ENCODE results near the gene CHST15.
A peak's percentile ranks its signal among the peaks of the same experiment; 100 is the strongest.
"Not testable (repeated sequence)": the region's sequence is repeated elsewhere in the genome, so short reads cannot be mapped to it uniquely, and the experiment has no call there.

Gene CHST15

DNA sequence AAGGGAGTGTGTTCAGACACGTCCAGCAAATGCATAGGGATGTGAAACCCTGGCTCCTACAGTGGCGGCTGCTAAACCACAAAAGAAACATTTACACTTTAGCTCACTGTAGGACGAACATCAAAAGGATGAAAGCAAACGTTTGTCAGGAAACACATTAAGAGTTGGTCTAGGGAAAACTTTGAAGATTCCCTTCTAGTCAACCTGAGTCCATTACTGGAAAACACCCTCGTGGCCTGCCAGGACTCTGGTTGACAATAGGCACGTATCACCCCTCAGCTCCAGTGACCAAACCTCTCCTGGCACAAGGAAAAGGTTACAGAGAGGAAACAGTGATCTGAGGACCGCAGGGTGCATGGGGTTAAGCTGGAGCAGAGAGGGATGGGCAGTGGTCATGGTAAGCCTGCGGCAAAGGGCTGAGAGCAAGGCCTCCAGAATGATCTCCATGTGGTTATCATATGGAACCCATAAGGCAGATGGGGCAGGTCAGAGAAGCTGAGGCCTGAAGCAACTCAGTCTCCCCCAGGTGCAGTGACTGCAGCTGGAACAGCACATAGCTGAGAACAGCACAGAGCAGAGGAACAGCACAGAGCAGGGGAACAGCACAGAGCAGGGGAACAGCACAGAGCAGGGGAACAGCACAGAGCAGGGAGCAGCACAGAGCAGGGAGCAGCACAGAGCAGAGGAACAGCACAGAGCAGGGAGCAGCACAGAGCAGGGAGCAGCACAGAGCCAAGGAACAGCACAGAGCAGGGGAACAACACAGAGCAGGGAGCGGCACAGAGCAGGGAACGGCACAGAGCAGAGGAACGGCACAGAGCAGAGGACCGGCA, 49.9 kb downstream of the CHST15 start:
- DNase-seq (ENCODE audit: low spot score) = no peak

DNA sequence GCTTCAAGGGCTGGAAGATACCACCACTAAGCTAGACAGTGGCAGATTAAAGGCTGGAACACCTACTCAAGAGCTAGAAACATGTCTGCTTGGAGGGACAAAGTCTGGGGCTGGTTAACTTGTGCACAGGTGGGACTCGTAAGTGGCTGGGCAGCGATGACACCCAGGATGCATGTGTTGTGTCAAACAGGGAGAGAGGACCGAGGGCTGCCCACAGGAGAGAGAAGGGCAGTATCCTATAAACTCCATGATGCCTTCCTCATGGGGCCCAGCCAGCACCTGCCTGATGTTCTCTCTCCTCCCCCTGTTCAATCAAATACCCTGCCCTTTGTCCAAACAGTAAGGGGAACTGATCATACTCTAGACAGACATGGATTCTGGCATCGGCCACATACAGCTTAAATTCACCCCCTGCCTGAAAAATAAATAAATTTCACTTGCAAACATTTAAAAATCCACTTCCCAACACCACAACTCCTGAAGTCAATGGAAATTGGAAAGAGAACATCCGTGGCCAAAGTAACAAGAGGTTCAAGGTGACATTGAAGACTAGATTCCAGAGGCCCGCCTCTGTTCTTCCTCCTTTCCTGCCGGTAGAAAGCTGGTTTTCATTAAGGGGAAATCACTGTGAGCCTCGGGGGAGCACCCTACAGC, 50.6 kb downstream of the CHST15 start:
- no peak for DNase-seq (ENCODE audit: low spot score)

DNA sequence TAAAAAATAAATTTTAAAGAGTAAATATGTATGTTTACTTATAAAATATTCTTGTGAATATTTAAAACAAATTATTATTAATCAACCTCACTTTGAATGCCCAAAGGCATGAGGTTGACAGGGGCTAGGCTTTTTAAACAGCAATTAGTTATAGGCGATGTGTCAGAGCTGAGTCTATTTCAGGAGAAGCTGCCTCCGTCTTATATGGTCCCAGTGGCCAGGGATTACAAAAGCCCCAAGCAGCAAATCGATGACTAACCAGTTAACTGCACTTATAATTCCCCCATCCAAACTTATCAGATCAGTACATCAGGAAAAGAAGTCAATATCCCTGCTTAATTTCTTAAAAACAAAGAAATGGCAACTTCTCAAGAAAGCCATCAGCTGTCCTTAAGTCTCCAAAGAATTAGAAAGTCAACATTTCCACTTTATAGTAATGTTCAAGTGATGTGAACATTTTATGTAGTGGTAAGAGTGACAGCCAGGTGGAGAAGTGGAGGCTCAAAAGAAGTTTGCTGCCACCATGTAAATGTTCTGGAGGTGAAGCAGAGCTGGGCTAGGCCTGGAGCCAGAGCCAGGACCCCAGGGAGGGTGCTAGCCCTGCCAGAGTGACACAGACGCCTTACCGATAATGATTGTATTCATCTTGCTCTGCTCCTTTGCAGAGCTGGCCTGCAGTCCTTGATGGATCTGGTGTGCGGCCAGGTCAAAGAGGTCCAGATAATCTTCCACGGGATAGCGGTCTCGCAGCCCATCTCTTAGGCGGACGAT, 51.5 kb downstream of the CHST15 start:
- DNase-seq (ENCODE audit: low spot score) = peak; percentile 46

DNA sequence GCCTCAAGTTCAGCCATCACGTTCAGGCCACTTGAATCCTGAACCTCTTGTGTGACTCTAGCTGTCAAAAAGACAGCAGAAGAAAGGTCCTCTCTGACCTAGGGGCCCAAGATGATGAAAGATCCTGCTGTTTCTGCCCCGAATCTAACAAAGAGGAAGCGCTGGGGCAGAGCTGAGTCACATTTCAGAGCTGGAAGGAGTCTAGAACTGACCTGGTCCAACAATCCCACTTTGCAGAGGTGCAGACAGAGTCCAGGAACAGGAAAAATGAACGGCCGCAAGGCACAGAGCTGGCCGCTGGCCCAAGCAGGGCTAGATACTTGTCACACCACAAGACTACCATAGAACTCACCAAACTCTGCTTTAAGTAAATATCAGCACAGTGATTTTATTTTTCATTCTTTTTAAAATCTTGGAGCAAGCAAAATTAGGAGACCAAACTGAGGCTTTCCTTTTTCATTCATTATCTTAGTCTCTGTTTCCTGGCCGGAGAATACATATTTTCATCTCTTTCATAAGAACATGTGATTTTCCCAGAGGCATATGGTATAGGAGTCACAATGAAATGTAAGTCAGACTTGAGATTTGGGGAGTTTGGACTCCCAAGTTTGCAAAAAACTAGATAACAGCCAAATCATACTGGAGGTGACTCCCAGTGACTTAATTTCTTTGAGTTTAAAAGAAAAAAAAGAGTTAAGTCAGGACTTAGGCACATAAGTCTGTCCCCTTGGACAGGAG, 52.8 kb downstream of the CHST15 start:
- DNase-seq (ENCODE audit: low spot score) = no peak

DNA sequence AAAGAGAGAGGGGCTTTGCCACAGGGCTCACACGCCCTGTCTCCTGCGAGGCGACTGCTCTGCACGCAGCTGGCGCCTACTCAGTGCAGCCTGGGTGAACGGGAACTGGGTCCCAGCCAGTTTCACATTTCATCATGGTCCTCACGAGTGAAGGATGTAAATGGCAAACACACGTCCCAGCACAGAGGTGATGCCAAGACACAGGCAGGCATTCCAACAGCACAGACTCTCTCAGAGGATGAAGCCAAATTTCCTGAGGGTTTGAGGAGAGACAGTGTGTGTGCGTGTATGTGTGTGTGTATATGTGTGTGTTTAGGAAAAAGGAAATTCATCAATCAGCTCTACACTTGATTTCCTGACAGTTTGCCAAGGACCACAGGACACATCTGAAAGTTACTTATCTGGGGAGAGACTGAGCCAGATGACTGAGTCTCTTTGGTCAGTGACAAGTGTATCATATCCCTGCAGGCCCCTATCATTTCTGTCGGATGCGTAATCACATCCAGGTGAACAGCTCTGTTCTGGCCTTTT, 53.9 kb downstream of the CHST15 start:
- no peak for DNase-seq (ENCODE audit: low spot score)

DNA sequence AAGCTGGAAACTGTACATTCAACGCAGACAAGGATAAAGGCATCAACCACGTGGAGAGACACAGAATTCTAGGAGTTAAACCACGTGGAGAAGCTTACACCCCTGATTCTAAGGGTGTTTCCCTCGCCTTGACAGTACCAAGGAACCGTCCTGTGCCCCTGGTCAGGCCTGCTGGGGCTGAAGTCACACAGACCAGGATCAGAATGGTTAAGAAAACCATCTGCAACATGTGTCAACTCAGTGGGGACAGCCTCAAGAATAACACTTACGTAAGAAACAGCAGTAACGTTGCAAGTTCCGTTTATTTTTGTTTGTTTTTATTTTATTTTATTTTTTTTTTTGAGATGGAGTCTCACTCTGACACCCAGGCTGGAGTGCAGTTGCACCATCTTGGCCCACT, 55.6 kb downstream of the CHST15 start:
- DNase-seq (ENCODE audit: low spot score) = no peak

DNA sequence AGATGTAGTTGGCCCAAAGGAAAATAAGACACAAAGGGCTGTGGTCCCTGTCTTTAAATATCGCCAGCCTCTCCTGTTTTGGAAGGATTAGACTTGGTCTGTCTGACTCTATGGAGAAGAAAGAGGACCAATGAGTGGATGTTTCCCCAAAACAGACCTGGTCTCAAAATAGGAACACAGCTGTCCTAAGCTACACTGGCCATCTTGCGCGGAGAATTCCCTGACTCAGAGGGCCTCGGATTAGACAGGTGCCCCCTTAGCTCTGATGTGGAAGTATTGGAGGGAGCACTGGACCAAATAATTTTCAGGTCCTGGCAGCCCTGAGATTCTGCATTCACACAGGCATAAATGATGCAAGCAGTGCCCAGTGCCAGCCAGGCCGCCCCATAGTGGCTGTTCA, 56.1 kb downstream of the CHST15 start:
- no peak for DNase-seq (ENCODE audit: low spot score)

DNA sequence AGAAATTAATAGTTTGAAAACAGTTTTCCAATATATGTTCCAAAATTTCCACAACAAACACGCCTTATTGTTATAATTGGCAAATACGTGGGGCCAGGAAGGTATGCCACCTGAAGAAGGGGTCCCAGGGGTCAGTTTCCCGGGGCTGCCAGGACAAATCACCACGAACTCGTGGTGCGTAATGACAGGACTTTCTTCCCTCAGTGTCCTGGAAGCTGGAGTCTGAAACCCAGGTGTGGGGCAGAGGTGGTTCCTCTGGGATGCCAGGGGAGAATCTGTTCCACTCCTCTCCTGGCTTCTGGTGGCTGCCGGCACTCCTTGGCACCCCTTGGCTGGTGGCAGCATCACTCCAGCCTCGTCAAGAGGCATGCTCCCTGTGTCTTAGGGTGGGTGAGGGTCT, 56.7 kb downstream of the CHST15 start:
- no peak for DNase-seq (ENCODE audit: low spot score)

DNA sequence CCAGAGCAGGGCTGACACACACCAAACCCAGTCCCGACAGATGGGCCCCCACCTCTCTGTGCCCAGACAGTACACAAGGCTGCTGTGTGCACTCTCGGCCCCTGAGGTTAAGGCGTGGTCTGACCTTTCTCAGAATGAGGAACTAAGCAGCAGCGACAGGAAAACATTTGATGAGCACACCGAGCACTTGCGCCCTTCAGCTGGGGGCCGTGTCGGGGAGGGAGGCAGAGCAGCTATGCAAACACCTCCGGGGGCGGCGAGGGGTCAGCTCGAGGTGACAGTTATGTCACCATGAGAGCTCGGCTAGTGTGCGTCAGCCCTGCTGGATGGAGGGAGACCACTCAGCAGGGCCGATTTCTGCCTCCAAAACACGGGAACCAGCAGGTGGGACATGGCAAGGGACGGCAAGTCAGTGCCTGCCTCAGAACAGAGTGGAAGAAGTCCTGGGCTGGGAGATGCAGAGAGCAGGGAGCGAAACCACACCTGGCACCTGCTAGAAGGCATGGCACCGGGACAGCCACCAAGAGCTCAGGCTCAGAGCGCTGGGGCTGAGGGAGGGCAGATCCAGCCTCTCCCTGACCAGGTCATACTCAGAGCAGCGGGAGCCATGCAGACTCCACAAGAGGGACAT, 57.4 kb downstream of the CHST15 start:
- DNase-seq (ENCODE audit: low spot score) = no peak

DNA sequence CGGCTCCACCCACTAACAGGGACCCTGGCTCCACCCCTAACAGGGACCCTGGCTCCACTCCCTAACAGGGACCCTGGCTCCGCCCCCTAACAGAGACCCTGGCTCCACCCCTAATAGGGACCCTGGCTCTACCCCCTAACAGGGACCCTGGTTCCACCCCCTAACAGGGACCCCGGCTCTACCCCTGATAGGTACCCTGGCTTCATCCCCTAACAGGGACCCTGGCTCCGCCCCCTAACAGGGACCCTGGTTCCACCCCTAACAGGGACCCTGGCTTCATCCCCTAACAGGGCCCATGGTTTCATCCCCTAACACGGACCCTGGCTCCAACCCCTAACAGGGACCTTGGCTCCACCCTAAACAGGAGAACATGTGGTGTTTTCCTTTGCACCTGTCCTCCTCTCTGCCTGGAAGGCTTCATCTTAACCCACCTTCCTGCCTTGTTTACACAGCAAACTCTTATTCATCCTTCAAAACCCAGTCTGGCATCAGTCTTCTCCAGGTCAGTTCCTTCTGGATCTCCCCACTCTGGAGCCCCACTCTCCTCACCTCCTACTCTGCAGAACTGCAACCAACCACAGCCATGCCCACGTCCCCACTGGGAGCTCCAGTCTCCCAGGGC, 58.0 kb downstream of the CHST15 start:
- DNase-seq (ENCODE audit: low spot score) = no peak

DNA sequence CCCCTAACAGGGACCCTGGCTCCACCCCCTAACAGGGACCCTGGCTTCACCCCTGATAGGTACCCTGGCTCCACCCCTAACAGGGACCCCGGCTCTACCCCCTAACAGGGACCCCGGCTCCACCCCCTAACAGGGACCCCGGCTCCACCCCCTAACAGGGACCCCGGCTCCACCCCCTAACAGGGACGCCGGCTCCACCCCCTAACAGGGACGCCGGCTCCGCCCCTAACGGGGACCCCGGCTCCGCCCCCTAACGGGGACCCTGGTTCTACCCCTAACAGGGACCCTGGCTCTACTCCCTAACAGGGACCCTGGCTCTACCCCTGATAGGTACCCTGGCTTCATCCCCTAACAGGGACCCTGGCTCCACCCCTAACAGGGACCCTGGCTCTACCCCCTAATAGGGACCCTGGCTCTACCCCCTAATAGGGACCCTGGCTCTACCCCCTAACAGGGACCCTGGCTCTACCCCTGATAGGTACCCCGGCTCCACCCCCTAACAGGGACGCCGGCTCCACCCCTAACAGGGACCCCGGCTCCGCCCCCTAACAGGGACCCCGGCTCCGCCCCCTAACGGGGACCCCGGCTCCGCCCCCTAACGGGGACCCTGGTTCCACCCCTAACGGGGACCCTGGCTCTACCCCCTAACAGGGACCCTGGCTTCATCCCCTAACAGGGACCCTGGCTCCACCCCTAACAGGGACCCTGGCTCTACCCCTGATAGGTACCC, 58.7 kb downstream of the CHST15 start:
- DNase-seq (ENCODE audit: low spot score) = not testable (repeated sequence)

DNA sequence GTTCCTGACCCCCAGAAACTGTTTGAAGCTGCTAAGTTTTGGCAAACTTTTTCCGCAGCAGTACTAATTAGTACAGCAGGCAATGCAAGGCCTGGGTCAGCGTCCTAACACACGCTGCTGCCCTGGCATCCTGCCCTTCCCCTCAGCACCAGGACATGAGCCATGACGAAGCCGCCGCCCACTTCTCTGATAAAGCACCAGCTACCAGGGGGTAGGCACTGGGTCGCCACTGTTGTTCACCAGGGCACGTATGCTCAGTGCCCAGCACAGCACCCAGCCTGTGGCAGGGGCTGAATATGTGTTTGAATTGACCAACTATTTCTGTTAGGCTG, 59.5 kb downstream of the CHST15 start:
- no peak for DNase-seq (ENCODE audit: low spot score)

DNA sequence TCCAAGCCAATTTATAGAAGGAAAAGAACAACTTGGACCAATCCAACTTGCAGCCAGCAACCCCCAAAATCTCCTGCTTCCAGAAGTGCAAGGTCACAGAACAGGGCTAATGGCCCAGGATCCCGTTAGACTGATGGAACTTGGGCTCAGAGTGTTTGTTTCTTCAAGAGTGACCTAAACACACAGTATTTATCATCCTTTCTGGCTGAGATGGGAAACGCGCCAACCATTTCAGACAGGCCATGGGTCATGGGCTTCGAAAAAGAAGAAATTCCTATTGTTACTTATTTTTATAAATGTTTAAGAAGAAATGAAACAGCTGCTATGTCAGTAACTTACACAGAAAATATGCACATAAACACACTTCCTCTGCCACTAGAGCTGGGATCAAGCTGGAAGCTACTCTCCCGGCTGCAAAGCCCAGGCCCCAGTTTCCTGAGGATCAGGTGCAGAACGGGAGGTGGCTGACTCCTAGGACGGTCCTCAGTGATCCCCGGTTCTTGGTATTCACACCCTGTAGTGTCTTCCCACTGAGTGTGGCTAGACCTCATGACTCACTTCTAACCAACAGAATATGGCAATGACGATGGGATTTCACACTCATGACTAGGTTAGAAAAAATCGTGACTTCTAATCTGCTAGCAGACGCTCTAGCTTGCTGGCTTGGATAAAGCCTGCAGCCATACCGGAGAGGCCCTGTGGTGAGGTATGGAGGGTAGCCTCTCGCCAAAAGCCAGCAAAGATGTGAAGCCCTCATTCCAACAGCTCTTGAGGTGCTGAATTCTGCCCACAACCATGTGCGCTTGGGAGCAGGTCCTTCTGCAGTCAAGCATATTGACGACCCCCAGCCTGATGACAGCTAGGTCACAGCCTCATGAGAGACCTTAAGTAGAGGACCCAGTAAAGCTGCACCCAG, 60.2 kb downstream of the CHST15 start:
- peak; percentile 77 for DNase-seq (ENCODE audit: low spot score)

DNA sequence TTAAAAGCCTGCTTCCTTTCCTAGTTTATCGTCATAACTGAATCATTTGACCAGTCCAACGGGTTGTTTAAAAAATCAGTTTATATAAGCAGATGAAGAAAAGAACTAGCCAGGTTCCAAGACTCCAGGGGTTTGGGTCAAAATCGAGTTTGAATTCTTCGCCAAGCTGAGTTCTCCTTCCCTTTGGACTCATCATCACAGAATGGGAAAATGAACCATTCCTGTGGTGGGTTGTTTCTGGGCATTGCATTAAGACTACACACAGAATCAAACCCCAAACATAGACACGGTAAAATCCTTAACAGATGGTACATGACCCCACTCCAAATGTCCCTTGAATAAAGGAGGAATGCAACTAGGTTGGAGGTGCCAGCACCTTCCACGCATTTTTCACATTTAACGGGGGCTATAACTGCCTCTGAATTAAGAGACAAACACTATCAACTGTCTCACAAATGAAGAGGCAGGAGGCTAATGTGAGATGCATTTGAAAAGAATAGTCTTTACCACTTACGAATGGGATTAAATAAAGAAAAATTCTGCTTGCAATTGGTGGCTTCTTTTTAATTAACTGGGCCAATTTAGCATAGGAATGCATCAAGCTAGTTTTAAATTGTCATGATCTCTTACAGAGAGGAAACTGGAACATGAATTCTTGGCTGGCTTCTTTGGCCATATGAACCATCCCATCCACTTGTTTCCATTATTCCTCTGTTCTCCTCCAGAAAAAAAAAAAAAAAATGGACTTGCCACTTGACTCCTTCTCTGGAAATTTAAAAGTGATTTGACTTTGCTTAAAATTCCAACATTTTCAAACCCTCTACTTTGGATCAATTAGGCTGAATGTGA, 61.1 kb downstream of the CHST15 start:
- no peak for DNase-seq (ENCODE audit: low spot score)

DNA sequence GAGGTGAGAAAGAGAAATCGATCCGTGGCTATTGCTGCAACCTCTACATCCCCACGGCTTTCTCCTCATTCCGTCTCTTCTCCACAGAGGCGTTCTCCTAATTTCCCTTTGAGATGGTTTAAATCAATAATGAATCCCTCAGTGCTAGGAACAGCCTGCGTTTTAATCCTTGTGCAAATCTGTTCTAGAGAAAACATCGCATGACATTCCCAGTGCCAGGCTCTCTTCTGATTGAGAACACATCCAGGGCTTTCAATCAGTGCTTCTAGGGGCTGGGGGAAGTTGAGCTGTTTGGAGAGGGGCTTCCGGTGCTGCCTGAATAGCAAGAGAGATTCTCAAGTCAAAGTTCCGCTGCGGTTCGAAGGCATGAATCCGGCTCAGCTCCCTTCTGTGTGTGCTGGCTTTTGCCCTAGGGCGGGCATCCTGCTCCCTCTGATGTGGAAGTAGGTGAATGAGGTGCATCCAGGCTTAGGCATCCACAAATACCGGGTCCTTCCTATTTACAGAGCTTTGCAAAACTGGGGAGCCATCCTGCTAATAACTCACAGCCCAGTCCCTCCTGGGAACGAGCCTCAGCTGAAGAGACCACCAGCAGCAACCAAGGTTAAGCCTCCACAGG, 62.8 kb downstream of the CHST15 start:
- DNase-seq (ENCODE audit: low spot score) = no peak

DNA sequence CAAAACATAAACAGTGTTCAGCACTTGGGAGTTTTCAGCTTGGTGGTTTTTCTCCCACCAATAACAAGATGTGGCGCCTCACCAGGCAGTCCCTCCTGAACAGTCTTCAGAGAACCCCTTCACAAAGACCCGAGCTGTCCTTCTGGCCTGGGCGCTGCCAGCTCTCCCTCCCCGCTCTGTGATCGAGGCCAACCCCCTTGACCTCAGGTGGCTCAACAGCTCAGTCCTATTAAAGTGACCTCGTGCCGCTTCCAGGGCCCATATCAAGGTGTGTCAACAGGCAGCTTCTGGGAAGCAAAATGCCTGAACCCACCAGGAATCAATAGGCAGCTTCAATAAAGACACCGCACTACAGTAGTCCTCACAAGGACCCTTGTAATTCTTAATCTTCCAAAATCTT, 63.3 kb downstream of the CHST15 start:
- DNase-seq (ENCODE audit: low spot score) = no peak

DNA sequence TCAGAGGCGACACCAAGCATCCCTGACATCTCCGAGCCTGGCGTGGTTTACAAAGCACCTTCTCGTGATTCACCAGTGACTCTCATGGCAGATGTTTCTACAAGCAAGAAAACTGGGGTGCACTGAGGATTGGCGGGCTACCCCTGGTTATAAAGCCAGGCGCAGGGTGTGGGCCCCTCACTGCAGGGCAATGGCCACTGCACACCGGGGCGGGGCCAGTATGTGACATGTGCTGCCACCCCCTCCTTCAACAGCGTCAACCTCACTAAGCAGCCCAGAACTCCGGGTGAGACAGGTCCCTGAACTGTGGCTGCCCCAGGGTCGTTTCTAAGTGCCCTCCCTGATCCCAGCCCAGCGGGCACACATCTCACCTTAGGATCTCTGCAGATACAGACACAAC, 63.8 kb downstream of the CHST15 start:
- no peak for DNase-seq (ENCODE audit: low spot score)
